NCI-H1092 (cell line): ENCODE data around the gene AP1S3.
"Not testable (repeated sequence)": the region's sequence is repeated elsewhere in the genome, so short reads cannot be mapped to it uniquely, and the experiment has no call there.

Experiments
- DNase-seq: peaks from one replicate; lab custom pipeline; 2025; lab: John Stamatoyannopoulos, UW

Gene AP1S3

DNA sequence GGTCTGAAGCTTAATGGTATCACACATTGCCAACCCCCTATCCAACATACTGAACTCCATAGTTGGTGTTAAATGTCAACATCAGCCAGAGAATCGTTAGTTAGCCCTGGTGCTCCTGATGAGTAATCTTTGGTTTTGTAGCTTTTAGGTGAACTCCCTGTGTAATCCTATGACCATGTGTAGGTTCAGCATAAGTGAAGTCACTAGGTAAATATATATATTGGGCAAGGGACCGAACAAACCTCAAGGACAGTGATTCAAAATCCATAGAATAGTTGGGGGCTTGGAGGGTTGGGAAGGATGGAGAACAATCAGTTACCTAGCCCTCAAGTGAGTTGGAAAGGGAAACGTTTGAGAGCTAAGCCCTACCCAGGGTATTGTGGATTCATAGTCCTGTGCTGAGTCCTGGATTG, 16.0 kb upstream of the AP1S3 start:
- no peak for DNase-seq

DNA sequence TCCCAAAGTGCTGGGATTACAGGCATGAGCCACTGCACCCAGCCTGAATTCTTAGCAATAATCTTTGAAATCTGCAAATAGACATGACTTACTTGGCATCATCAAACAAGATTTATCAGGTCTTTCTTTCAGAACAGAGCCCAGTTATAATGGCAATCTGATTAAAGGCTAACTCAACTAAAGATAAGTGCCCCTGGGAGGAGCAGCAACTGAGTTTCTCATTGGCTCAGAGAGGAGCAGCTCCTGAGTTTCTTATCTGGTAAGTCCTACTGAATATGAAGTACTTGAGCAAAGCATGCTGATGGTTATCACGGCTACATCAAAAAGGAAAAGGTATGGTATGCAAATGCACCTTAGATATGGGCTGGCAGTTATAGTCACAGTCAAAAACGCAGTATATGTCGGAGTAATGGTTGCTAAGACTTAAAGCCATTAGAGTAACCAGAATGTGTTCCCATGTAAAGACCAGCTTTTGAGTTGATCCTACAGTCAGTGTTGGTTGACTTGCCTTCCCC, 15.0 kb upstream of the AP1S3 start:
- DNase-seq: no peak

DNA sequence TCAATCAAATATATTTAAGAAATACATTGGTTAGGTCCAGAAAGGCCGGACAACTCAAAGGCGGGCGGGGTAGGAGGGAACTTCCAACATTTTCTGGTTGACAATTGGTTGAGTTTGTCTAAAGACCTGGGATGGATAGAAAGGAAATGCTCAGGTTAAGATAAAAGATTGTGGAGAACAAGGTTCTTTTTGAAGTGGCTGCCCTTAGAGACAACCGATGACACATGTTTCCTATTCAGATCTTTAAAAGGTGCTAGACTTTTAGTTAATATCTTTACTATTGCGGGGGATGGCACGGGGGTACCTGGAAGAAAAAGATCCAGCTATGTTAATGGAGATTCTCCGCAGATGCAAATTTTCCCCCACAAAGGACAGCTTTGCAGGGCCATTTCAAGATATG, 10.0 kb upstream of the AP1S3 start:
- no peak for DNase-seq

DNA sequence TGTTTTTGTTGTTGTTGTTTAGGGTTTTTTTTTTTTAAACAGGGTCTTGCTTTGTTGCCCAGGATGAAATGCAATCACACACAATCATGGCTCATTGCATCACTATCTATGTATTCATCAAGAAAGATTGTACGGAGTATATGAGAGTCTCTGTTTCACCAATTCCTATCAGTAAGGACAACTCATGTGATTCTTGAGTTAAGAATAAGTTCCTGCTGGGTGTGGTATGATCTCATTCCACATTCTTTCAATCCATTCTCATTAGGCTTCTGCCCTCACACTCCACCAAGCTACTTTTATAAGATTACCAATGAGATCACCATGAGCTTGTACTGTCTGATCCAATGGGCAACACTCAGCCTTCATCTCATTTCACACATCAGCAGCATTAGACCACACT, 9.1 kb upstream of the AP1S3 start:
- DNase-seq: no peak

DNA sequence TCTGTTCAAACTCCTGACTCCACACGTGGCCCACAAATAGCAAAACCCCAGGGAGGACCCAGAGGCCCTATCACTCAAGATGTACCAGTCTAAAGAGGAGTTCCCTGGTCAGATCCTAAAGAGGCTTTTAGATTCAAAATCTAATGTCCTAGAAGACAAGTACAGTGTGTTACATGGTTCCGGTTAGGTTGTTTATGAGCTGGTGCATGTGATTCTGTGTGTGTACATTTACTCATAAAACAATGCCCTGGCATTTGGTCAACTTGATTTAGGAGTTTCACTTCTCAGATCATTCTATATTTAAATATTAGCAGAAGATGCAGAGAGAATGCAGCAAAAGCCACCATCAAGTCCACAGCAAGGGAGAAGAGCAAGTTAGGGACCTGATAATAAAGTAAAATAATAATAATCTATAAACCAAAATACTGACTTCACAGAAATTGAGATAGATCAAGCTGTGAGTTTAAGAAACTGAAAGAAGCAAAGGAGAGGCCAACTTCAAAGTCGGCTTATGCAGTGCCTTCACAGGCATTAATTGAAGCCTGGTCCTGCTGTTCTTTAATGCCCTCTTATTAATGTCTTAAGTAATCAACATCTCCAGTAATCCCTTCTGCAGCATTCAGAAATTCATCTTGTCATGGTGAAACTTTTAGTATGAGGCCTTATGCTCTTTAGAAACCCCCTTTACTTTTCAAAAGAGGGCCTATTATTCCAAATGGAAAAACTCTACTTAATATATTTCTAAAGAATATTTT, 4.2 kb upstream of the AP1S3 start:
- no peak for DNase-seq

DNA sequence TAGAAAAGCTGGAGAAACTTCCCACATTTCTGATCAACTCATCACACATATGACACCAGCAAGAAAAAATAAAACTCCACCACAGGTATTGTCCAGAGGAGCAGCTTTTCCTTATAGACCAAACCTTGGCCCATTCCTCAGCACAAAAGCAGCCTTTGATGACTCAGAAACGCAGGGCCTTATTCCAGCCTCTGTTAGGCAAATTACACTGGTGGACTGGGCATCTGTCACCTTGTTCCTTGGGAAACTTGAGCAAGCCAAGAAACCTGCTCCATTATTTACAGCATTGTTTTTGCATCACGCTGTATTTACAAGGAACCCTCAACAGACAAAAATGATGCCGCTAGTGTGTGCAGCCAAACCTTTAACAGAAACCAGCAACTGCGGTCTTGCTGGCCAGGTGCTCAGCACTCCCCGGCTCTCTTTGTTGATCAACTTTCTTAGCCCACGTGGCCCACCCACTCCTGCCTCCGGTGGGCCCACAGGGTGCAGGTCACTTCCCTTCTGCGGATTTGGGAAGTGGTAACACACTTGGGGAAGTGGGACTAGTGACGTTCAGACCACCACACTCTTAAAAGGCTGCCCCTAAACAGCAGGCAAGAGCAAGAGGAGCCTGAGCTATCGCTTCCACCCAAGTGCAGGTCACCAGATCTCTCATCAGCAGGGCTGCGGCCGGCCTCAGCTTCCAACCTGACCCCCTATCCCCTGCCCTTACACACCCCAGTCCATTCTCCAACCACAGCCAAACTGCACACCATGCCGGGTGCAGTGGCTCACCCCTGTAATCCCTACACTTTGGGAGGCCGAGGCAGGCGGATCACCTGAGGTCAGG, 1.5 kb downstream of the AP1S3 start:
- DNase-seq: no peak

DNA sequence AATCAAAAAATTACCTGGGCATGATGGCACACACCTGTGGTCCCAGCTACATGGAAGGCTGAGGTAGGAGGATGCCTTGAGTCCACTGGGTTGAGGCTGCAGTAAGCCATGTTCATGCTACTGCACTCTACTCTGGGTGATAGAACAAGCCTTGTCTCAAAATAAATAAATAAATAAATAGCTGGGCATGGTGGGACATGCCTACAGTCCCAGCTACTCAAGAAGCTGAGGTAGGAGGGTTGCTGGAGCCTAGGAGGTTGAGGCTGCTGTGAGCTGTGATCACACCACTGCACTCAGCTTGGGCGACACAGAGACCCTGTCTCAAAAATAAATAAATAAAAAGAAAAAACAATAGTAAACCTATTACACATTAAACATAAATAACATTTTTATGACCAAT, 3.0 kb downstream of the AP1S3 start:
- DNase-seq: no peak

DNA sequence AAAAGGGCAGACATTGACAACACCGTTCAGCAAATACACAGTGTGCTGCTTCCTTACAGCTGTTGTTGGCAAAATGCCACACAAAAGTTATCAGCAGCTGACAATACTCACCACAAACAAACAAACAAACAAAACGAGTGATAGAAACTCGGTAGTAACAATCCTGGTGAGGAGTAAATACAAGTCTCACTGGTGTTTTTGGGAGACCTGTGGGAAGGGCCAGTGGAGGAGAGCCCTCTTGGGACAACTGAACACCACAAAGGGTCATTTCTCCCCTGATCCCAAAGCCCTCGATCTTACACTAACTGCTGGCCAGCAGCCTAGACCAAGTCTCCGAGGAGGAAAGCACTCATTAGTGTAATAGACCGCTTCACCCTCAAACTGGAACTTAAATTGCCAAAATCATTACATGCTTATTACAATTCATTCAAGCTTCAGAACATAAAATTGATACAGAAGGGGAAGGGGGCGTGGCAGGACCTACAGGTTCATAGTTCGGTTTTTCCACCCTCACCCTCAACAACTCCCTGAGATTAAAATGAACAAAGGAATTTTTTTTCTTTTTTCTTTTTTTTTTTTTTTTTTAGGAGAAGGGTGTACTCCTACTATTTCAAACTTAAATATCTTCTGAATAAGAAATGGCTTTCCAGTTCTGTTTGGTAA, 5.0 kb downstream of the AP1S3 start:
- DNase-seq: no peak

DNA sequence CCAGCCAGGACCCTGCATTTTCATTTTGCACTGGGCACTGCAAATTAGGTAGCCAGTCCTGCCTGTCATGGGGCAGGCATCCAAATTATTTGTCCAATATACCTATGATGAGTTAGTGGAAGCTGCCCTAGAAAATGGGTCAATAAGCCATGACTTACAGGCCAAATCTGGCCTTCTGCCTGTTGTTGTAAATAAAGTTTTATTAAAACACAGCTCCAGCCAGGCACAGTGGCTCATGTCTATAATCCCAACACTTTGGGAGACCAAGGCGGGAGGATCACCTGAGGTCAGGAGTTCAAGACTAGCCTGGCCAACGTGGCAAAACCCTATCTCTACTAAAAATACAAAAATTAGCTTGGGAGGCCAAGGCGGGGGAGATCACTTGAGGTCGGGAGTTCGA, 8.3 kb downstream of the AP1S3 start:
- no peak for DNase-seq

DNA sequence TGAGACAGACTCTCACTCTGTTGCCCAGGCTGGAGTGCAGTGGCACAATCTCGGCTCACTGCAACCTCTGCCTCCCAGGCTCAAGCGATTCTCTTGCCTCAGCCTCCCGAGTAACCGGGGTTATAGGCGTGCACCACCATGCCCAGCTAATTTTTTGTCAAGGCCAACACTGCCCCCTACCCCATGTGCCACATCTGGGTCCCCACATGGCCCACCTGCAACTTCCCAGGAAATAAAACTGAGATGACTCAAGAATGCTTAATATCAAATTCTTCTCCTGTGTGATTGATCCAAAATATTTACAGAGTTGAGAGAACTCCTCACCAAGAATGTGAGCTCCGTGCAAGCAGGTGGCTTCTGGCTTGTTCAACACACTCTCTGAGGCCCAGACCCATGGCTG, 9.1 kb downstream of the AP1S3 start:
- no peak for DNase-seq

DNA sequence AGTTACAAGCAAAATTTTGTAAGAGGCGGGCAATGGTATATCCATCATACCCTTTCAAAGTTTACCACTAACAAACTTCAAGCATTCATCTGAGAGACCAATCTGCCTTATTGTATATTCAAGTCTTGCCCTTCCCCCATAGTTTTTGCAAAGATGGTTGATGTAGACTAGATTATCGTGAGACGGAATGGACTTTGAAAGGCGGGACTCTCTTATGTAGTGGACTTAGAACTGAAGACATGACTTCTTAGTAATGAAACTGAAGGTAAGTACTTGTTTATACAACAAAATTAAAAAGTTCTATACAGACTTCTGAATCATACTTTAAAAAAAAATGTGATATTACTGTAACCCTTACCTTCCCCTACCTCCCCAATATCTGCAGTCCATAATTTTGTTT, 10.4 kb downstream of the AP1S3 start:
- DNase-seq: no peak

DNA sequence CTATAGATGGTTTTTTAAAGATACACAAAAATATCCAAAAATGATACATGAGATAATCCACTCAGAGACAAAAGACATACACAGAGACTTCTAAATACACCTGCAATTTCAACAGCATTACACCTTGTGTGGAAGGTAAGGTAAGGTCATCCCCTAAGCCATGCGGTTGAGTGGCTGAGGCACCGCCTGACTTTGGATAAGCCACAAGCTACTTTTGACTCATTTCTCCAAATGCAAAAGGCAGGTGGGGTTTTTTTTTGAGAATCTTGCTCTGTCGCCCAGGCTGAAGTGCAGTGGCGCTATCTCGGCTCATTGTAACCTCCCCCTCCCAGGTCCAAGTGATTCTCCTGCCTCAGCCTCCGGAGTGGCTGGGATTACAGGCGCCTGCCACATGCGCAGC, 13.1 kb downstream of the AP1S3 start:
- DNase-seq: no peak

DNA sequence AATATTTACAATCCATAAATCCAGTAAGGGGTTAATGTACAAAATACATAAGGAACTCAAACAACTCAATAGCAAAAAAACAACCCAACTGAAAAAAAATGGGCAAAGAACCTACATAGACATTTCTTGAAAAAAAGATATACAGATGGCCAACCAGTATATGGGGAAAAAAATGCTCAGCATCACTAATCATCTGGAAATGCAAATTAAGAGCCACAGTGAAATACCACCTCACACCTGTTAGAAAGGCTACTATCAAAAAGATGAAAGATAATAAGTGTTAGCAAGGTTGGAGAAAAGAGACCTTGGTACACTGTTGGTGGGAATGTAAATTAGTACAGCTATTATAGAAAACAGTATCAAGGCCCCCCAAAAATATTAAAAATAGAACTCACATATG, 14.6 kb downstream of the AP1S3 start:
- no peak for DNase-seq

DNA sequence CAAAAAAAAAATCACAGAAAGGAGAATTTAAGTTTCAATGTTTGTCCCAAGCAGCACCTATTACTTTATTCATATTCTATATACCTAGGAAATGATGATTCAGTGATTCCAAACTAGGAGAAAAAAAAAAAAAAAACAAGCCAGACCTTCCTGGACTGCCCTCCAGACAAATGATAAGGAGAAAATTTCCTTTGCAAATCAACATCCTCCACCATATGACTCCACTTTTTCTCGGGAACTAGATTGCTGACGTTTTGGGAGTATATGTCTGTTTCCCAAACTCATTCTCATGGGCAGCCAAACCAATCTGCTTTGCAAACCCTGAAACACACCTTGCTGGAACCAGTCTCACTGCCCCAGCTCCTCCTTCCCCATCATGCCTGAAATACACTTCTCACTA, 16.8 kb downstream of the AP1S3 start:
- no peak for DNase-seq

DNA sequence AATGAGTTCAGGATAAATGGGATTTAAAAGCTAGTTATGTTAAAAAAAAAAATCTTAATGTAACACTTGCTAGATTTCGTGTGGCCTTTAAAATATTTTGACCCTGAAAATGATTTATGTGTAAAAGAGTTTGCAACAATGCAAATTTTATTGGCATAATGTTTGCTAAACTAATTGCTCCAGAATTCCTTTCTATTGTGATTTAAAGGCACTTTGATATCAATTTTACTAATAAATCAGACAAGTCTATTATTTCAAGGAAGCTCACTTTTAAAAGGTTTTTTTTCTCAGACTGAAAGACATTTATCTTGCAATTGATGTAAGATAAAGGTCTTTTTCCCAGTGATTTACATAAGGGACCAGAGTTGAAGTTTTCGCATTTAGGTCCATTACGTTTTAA, 17.5 kb downstream of the AP1S3 start:
- no peak for DNase-seq

DNA sequence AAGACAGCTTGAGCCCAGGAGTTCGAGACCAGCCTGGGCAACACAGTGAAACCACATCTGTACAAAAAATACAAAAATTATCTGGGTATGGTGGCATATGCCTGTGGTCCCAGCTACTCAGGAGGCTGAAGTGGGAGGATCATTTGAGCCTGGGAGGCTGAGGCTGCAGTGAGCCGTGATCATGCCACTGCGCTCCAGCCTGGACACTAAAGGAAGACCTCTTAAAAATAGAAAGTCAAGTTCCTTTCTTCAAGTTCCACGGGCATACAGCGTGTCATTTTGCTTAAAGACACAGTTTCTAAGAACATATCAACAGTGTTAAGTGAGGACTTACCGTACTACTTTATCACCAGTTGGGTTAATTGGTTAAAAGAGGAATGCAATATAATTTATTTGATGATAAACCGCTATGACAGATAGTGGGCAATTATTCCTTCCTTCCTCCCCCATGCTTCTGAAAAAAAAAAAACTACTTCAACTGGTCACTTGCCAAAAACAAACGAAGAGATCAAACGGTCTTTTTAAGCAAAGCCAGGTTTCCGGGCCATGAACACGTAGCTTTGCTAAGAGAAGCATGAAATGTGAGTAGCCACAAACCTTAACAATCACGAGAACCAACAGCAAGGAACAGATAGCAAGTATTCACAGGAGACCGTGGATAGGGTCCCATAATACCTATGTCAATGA, 21.4 kb downstream of the AP1S3 start:
- no peak for DNase-seq

DNA sequence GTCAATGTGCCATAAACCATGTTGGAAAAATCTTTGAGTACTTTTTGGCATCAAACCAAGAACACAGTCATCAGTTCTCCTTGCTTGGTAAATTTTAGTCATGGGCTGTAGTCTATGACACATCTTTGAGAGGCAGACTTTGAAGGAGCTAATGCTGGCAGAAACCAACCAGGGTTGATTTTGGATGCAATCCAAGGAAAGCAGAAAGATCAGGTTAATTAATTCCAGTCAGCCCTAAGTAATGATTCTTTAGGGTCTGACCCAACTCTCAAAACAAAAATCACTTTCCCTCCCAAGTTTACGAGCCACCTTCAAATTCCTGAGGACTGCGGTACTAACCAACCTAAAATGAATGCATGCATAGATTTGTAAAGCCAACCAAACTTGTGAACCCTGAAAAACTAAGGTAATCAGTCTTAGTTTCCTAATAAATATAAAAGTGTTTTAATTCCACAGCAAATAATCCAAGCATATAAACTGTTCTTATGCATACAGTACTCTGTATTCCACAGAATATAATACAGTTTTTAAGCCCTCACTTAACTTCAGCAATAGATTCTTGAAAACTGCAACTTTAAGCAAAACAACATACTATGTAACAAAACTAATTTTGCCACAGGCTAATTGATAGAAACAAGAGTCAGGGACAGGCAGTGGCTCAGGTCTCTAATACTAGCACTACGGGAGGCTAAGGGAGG, 22.0 kb downstream of the AP1S3 start:
- no peak for DNase-seq

DNA sequence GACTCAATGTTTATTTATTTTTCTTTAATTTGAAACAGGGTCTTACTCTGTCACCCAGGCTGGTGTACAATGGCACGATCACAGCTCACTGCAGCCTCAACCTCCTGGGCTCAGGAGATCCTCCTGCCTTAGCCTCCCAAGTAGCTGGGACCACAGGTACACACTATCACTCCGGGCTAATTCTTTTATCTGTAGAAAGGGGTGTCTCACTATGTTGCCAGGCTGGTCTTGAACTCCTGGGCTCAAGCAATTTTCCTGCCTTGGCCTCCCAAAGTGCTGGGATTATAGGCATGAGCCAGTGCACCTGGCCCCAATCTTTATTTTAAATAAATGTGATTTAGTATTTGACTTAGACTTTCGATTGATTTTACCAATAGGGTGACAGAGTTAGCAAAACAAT, 22.6 kb downstream of the AP1S3 start:
- DNase-seq: not testable (repeated sequence)

DNA sequence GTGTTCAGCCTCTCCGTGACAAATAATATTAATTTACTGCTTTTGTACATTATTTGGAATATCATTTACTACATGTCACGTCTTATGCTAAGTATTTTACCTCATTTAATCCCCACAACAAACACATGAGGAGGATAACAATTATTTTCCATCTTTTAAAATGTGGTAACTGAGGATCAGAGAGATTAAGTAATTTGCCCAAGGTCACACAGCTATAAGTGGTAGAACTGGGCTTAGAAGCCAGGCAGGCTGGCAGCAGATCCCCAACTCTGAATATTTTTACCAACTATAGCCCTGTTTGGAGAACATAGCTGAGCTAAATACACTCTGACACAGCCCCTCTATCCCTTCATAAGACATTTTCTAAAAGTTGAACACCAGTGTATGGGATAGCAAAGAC, 24.1 kb downstream of the AP1S3 start:
- DNase-seq: no peak

DNA sequence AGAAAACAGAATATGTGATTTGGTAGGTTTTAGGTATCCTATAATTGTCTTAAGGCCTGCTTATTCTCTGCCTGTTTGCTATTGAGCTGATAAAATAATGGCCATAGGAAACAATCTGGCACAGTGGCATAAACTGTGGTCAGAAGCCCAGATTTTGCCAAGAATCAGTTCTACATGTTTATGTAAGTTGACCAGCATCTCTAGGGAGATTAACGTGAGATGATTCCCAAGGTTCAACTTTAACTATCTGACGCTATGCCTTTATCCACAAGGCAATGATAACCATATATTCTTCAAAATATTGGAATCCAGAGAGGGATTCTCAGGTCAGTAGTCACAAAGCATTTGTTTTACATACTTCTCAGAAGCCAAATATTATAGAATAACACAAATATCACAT, 25.6 kb downstream of the AP1S3 start:
- no peak for DNase-seq

DNA sequence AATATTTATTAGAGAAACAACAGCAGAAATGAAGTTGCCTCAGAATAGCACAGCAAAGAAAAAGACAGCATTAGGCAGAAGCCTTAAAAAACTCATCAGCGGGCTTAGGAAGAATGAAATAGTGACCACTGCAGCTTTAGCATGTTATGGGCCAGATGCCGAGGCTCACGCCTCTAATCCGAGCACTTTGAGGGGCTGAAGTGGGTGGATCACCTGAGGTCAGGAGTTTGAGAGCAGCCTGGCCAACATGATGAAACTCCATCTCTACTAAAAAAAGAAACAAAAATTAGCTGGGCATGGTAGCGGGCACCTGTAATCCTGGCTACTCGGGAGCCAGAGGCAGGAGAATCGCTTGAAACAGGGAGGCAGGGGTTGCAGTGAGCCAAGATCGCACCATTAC, 32.4 kb downstream of the AP1S3 start:
- DNase-seq: no peak

DNA sequence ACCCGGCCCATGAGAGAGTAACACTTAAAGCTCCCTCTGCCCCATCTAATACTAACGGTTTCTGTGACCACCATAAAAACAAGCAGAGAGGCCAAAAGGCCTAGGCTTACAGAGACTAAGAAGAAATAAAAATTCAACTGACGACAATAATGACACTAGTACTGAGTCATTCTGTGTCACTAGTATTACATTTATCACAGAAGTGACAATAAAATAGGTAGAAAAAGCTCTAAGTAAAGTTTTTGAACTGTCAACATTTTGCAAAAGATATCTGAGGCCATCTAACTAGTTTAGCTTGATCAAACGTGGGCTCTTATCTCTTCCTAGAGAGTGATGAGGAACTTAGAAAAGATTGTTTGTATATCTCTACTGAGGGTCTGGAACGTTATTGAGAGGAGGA, 35.6 kb downstream of the AP1S3 start:
- no peak for DNase-seq
